Measurements from ENCODE around the gene RNASEH2B. TPM values are rescaled to one million over a fixed set of nuclear protein-coding genes. Genes with fewer than 3 reads are reported as not detected.

RNASEH2B gene
- total and polyA plus RNA-seq, 2 donors (not counting 1 experiment from before 2014, with no cell fraction given) = 64.0 to 151 TPM

GRCh38 chr13:50940509-50940908 lies 30.9 kb downstream of the RNASEH2B start:
- Histone ChIP-seq H3K36me3 (replicated peaks in 1 of 2; ENCODE audit: control extremely low read depth in 1 of 2, control insufficient read depth in 1 of 2, extremely low read depth in 1 of 2, insufficient read depth in 2 of 2, low read length in 1 of 2) (peaks cover 0 to 69% of the 10 kb centered on the region in 2 experiments), H3K79me2 (ENCODE audit: control insufficient read depth, insufficient read depth, low read length) (peaks cover 9% of the 10 kb centered on the region), H3K4me2 (replicated peaks; ENCODE audit: low read depth, low read length, poor library complexity, severe bottlenecking) (no peak overlapping the region), H4K20me1 (ENCODE audit: control insufficient read depth, insufficient read depth, low read length, poor library complexity, severe bottlenecking) (peaks cover 3% of the 10 kb centered on the region), H3K4me3 (ENCODE audit: control extremely low read depth in 1 of 5, extremely low read depth in 1 of 5, insufficient read depth in 1 of 5, low read depth in 2 of 5, low read length in 4 of 5) (no peak overlapping the region), H3K27me3 (replicated peaks in 1 of 4; ENCODE audit: control extremely low read depth in 1 of 4, control insufficient read depth in 3 of 4, insufficient read depth in 4 of 4, low read length in 3 of 4) (no peaks in the 10 kb centered on the region), H3K9ac (ENCODE audit: low read length) (no peak overlapping the region), H3K4me1 (ENCODE audit: control insufficient read depth in 2 of 2, insufficient read depth in 2 of 2, low read length in 2 of 2) (no peaks in the 10 kb centered on the region), H3K27ac (ENCODE audit: low read length in 2 of 2) (no peak overlapping the region), H3K9me3 (ENCODE audit: control extremely low read depth in 1 of 3, control insufficient read depth in 2 of 3, insufficient read depth in 1 of 3, low read length in 2 of 3) (no peaks in the 10 kb centered on the region), H2AFZ (ENCODE audit: insufficient read depth, low read depth, low read length, poor library complexity, severe bottlenecking) (no peak overlapping the region)
- H3K4me1 Mint-ChIP-seq = peaks cover 2% of the 10 kb centered on the region
- TF ChIP-seq, protein P1, sequence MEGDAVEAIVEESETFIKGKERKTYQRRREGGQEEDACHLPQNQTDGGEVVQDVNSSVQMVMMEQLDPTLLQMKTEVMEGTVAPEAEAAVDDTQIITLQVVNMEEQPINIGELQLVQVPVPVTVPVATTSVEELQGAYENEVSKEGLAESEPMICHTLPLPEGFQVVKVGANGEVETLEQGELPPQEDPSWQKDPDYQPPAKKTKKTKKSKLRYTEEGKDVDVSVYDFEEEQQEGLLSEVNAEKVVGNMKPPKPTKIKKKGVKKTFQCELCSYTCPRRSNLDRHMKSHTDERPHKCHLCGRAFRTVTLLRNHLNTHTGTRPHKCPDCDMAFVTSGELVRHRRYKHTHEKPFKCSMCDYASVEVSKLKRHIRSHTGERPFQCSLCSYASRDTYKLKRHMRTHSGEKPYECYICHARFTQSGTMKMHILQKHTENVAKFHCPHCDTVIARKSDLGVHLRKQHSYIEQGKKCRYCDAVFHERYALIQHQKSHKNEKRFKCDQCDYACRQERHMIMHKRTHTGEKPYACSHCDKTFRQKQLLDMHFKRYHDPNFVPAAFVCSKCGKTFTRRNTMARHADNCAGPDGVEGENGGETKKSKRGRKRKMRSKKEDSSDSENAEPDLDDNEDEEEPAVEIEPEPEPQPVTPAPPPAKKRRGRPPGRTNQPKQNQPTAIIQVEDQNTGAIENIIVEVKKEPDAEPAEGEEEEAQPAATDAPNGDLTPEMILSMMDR (IDR thresholded peaks at IDR 0.05) = no peak
- no peak for TF ChIP-seq EZH2 (IDR thresholded peaks at IDR 0.05; ENCODE audit: borderline replicate concordance, insufficient read depth, low read depth, low read length, poor library complexity, severe bottlenecking)
- WGBS (ENCODE audit: insufficient coverage) = 100% methylated on average over 1 of the region's 2 CpGs
- ATAC-seq (ENCODE audit: low read depth) = no peak
- no peaks in the 10 kb centered on the region for H3K27me3 Mint-ChIP-seq
- intact Hi-C loops (cut with micrococcal nuclease) = no loop called here
- peaks cover 3% of the 10 kb centered on the region for H3K9me3 Mint-ChIP-seq (ENCODE audit: insufficient read depth)
- ChIA-PET POLR2A (no interaction called here), CTCF (no interaction called here)
- H3K27ac Mint-ChIP-seq = no peak overlapping the region
- no peak for DNase-seq
- no peak overlapping the region for H3K4me3 Mint-ChIP-seq

DNA sequence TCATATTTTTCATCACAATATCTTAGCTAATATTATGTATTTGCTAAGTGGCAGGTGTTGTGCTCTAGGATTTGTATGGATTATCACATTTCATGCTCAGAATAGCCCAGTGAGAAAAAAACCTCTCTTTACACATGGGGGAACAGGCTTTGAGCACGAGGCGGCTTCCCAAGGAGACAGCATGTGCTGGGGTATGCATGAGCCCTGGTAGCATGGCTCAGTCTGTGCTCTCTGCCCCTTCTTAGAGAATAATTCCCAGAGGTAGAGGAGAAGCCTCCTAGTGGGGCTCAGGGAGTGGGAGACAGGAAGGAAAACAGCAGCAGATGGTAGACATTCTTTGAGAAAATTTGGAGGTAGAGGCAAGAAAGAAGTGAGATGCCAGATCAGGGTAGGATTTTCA lies 31.6 kb downstream of the RNASEH2B start:
- H3K27ac Mint-ChIP-seq = no peak overlapping the region
- CTCF ChIA-PET = no interaction called here
- peaks cover 0 to 66% of the 10 kb centered on the region in 2 experiments for H3K36me3 ChIP-seq (replicated peaks in 1 of 2; ENCODE audit: control extremely low read depth in 1 of 2, control insufficient read depth in 1 of 2, extremely low read depth in 1 of 2, insufficient read depth in 2 of 2, low read length in 1 of 2)
- no peaks in the 10 kb centered on the region for H3K27me3 ChIP-seq (replicated peaks in 1 of 4; ENCODE audit: control extremely low read depth in 1 of 4, control insufficient read depth in 3 of 4, insufficient read depth in 4 of 4, low read length in 3 of 4)
- ATAC-seq (ENCODE audit: low read depth) = no peak
- no peaks in the 10 kb centered on the region for H4K20me1 ChIP-seq (ENCODE audit: control insufficient read depth, insufficient read depth, low read length, poor library complexity, severe bottlenecking)
- peaks cover 5% of the 10 kb centered on the region for H3K79me2 ChIP-seq (ENCODE audit: control insufficient read depth, insufficient read depth, low read length)
- WGBS (ENCODE audit: insufficient coverage) = no CpG with 5 or more reads among the region's 2 CpGs
- no peak overlapping the region for H3K4me2 ChIP-seq (replicated peaks; ENCODE audit: low read depth, low read length, poor library complexity, severe bottlenecking)
- POLR2A ChIA-PET = no interaction called here
- no peak overlapping the region for H3K9ac ChIP-seq (ENCODE audit: low read length)
- no peak overlapping the region for H3K27ac ChIP-seq (ENCODE audit: low read length in 2 of 2)
- intact Hi-C loops (cut with micrococcal nuclease) = no loop called here
- no peaks in the 10 kb centered on the region for H3K9me3 ChIP-seq (ENCODE audit: control extremely low read depth in 1 of 3, control insufficient read depth in 2 of 3, insufficient read depth in 1 of 3, low read length in 2 of 3)
- no peaks in the 10 kb centered on the region for H3K27me3 Mint-ChIP-seq
- no peak for TF ChIP-seq EZH2 (IDR thresholded peaks at IDR 0.05; ENCODE audit: borderline replicate concordance, insufficient read depth, low read depth, low read length, poor library complexity, severe bottlenecking)
- TF ChIP-seq, protein P1 (IDR thresholded peaks at IDR 0.05) = no peak
- no peak for DNase-seq
- no peaks in the 10 kb centered on the region for H3K4me1 ChIP-seq (ENCODE audit: control insufficient read depth in 2 of 2, insufficient read depth in 2 of 2, low read length in 2 of 2)
- H3K4me1 Mint-ChIP-seq = no peaks in the 10 kb centered on the region
- H3K4me3 ChIP-seq (ENCODE audit: control extremely low read depth in 1 of 5, extremely low read depth in 1 of 5, insufficient read depth in 1 of 5, low read depth in 2 of 5, low read length in 4 of 5) = no peak overlapping the region
- no peak overlapping the region for H2AFZ ChIP-seq (ENCODE audit: insufficient read depth, low read depth, low read length, poor library complexity, severe bottlenecking)
- H3K4me3 Mint-ChIP-seq = no peak overlapping the region
- H3K9me3 Mint-ChIP-seq (ENCODE audit: insufficient read depth) = no peaks in the 10 kb centered on the region
